K562 (cell line): ENCODE data around the gene MAST4. TPM values are rescaled to one million over a fixed set of nuclear protein-coding genes. Genes with fewer than 3 reads are reported as not detected.

Source experiments
- ATAC-seq: fragments of 200-7000 bp; cut with Tn5 transposase; 3 replicates; pipeline ENCODE4 v1.9.1; 2020; ENCODE audit warnings: moderate library complexity
- BruUV-seq: library from RNA; stranded (reverse); fragments of 400-500 nt; replicated peaks from 2 replicates; lab custom pipeline; 2021; lab: Mats Ljungman, UMichigan
- CTCF ChIA-PET: fragments of 300-600 bp; formaldehyde crosslinking; extraction: SDS; loops from one replicate; lab custom pipeline; 2021; ENCODE audit warnings: low intra/inter-chr PET ratio; lab: Yijun Ruan, JAX
- POLR2A ChIA-PET: fragments of 300-600, 350-650 bp; sonication (Branson Sonifier 250); formaldehyde crosslinking; extraction: SDS; loops from one replicate; lab custom pipeline; 2021; ENCODE audit warnings: antibody characterized with exemption, inconsistent platforms; lab: Yijun Ruan, JAX
- DNase-seq, 4 experiments: peaks; one replicate each; pipeline versions ENCODE4 v3.0.0 to v3.0.0-alpha.2; 2011 to 2018; ENCODE audit warnings: low spot score in 3 of 4, mixed read lengths in 3 of 4; ENCODE audit errors: extremely low read depth in 1 of 4
- FAIRE-seq: peaks from 2 replicates; lab custom pipeline; 2011; peaks lifted over from hg19 to GRCh38; lab: Jason Lieb, UNC
- H2AFZ ChIP-seq: 2 replicates; pipeline ENCODE4 v1.6.0; 2011; ENCODE audit warnings: low read depth, low read length, control low read depth, inconsistent platforms
- H3K27ac ChIP-seq: fragments of 200-600 bp; 3 replicates; pipeline ENCODE4 v1.8.0; 2011; ENCODE audit warnings: low read depth, mild to moderate bottlenecking, control low read depth, inconsistent platforms, low read length, moderate library complexity, mixed read lengths; ENCODE audit errors: extremely low read depth
- H3K27me3 ChIP-seq, 2 experiments: fragments of 300-600 bp in 1 of 2; 2 replicates in 1 of 2; 3 replicates in 1 of 2; pipeline versions ENCODE4 v1.6.0 to v1.8.0; 2011; ENCODE audit warnings: inconsistent platforms in 2 of 2, low read length in 2 of 2, mild to moderate bottlenecking in 1 of 2, mixed read lengths in 1 of 2, moderate library complexity in 1 of 2; ENCODE audit not compliant: control insufficient read depth in 2 of 2, insufficient read depth in 2 of 2
- H3K36me3 ChIP-seq: fragments of 300-600 bp; 3 replicates; pipeline ENCODE4 v1.8.0; 2011; ENCODE audit warnings: mild to moderate bottlenecking, low read length, inconsistent platforms; ENCODE audit not compliant: control insufficient read depth, insufficient read depth
- H3K4me1 ChIP-seq, 2 experiments: fragments of 200-600 bp in 1 of 2; replicated peaks in 1 of 2; 2 replicates in 1 of 2; 3 replicates in 1 of 2; pipeline versions ENCODE4 v1.5.1 to v1.8.0; 2011; ENCODE audit warnings: inconsistent platforms in 2 of 2, low read length in 2 of 2, mild to moderate bottlenecking in 1 of 2, mixed read lengths in 1 of 2, moderate library complexity in 1 of 2; ENCODE audit not compliant: control insufficient read depth in 2 of 2, insufficient read depth in 2 of 2
- H3K4me2 ChIP-seq: 2 replicates; pipeline ENCODE4 v1.6.1; 2011; ENCODE audit warnings: low read length, control low read depth, inconsistent platforms, mixed read lengths; ENCODE audit not compliant: insufficient read depth
- H3K4me3 ChIP-seq: fragments of 200-600 bp; sonication (generic), shearing (Covaris generic); 2 replicates; pipeline ENCODE4 v1.5.1; 2016; ENCODE audit warnings: control low read depth, inconsistent platforms
- H3K79me2 ChIP-seq: fragments of 200-600 bp; 3 replicates; pipeline ENCODE4 v1.8.0; 2011; ENCODE audit warnings: low read length, inconsistent platforms; ENCODE audit not compliant: control insufficient read depth, insufficient read depth
- H3K9ac ChIP-seq, 2 experiments: 2 replicates each; pipeline versions ENCODE4 v1.6.0 to v1.6.1; 2011; ENCODE audit warnings: low read depth in 2 of 2, low read length in 2 of 2, control low read depth in 1 of 2, inconsistent platforms in 1 of 2, mild to moderate bottlenecking in 1 of 2, mixed read lengths in 1 of 2; ENCODE audit not compliant: insufficient read depth in 1 of 2
- H3K9me1 ChIP-seq: one replicate; pipeline ENCODE4 v1.6.0; 2011; ENCODE audit warnings: inconsistent platforms, mild to moderate bottlenecking, low read length, moderate library complexity; ENCODE audit not compliant: control insufficient read depth, insufficient read depth
- H3K9me3 ChIP-seq: replicated peaks from 2 replicates; pipeline ENCODE4 v1.5.1; 2011; ENCODE audit warnings: low read depth, low read length, inconsistent platforms; ENCODE audit not compliant: control insufficient read depth, insufficient read depth
- H4K20me1 ChIP-seq: replicated peaks from 2 replicates; pipeline ENCODE4 v1.6.1; 2011; ENCODE audit warnings: low read length, inconsistent platforms, mixed read lengths; ENCODE audit not compliant: control insufficient read depth, insufficient read depth
- BACH1 ChIP-seq: fragments of 200-800 bp; sonication (Bioruptor generic); IDR thresholded peaks from 2 replicates; pipeline ENCODE4 v1.6.1; 2016; ENCODE audit warnings: missing genetic modification characterization, missing compliant biosample characterization
- BCOR ChIP-seq: fragments of 450-650 bp; IDR thresholded peaks from 2 replicates; pipeline ENCODE4 v1.6.1; 2016
- CHD1 ChIP-seq: fragments of 200-600 bp; sonication (generic); IDR thresholded peaks from one replicate; pipeline ENCODE4 v1.6.1; 2012; ENCODE audit warnings: mild to moderate bottlenecking, moderate library complexity, low read length, inconsistent platforms
- CREBBP ChIP-seq: IDR thresholded peaks from one replicate; pipeline ENCODE4 v1.6.1; 2012; ENCODE audit warnings: low read depth, mild to moderate bottlenecking, control low read depth, inconsistent platforms, low read length
- DMBX1 ChIP-seq: fragments of 250-450 bp; sonication (Bioruptor Pico); IDR thresholded peaks from 2 replicates; pipeline ENCODE4 v1.8.0; 2022; ENCODE audit warnings: inconsistent platforms, mild to moderate bottlenecking, moderate library complexity, borderline replicate concordance
- DPF2 ChIP-seq: fragments of 450-650 bp; IDR thresholded peaks from 2 replicates; pipeline ENCODE4 v1.6.1; 2016
- ESRRA ChIP-seq: fragments of 450-650 bp; IDR thresholded peaks from 2 replicates; pipeline ENCODE4 v1.6.1; 2014; ENCODE audit warnings: low read depth, mild to moderate bottlenecking, moderate library complexity, borderline replicate concordance
- KLF1 ChIP-seq: fragments of 450-650 bp; IDR thresholded peaks from 2 replicates; pipeline ENCODE4 v1.6.1; 2016; ENCODE audit warnings: missing genetic modification characterization, missing compliant biosample characterization
- LCOR ChIP-seq: sonication (generic); formaldehyde crosslinking; IDR thresholded peaks from 2 replicates; pipeline ENCODE4 v1.8.0; 2022; ENCODE audit warnings: mild to moderate bottlenecking, missing genetic modification reagents
- PHF21A ChIP-seq: fragments of 450-650 bp; IDR thresholded peaks from 2 replicates; pipeline ENCODE4 v1.6.1; 2017; ENCODE audit warnings: low read depth, borderline replicate concordance
- TAF7 ChIP-seq: fragments of 450-650 bp; IDR thresholded peaks from 2 replicates; pipeline ENCODE4 v1.6.1; 2016; ENCODE audit warnings: missing genetic modification characterization, missing compliant biosample characterization
- TARDBP ChIP-seq: fragments of 450-650 bp; IDR thresholded peaks from 2 replicates; pipeline ENCODE4 v1.6.1; 2016
- TBL1XR1 ChIP-seq, 2 experiments: IDR thresholded peaks; 2 replicates each; pipeline ENCODE4 v1.6.1; 2012; ENCODE audit warnings: improper control_type of control experiment in 2 of 2, low read length in 2 of 2, mild to moderate bottlenecking in 1 of 2
- ZBTB7A ChIP-seq: IDR thresholded peaks from 2 replicates; pipeline ENCODE4 v1.6.1; 2011; ENCODE audit warnings: low read depth, mild to moderate bottlenecking, low read length, moderate library complexity, borderline replicate concordance; ENCODE audit not compliant: control insufficient read depth
- ZNF140 ChIP-seq: fragments of 250-450 bp; sonication (Bioruptor Pico); IDR thresholded peaks from 2 replicates; pipeline ENCODE4 v1.8.0; 2021; ENCODE audit warnings: moderate library complexity, mild to moderate bottlenecking, inconsistent platforms
- ZNF589 ChIP-seq: fragments of 200-800 bp; sonication (Bioruptor generic); IDR thresholded peaks from 2 replicates; pipeline ENCODE4 v1.6.1; 2016; ENCODE audit warnings: low read depth, missing genetic modification characterization, missing compliant biosample characterization
- ZSCAN32 ChIP-seq: fragments of 450-650 bp; formaldehyde crosslinking; IDR thresholded peaks from 2 replicates; pipeline ENCODE4 v1.4.0; 2020; ENCODE audit warnings: mild to moderate bottlenecking, moderate library complexity
- WGBS: fragments of 100-300 bp; shearing (Covaris generic); methylation state at CpG from one replicate; pipeline ENCODE4 v1.1.6; 2016; ENCODE audit warnings: low coverage, mixed read lengths; ENCODE audit not compliant: insufficient coverage; ENCODE audit errors: missing lambda C conversion rate; 5-methylcytosine and 5-hydroxymethylcytosine counted together
- in situ Hi-C: fragments of 300-500 bp; cut with MboI; formaldehyde crosslinking; loops from 4 replicates; pipeline ENCODE4 v1.15.0; 2018; ENCODE audit warnings: inconsistent platforms, mixed read lengths
- intact Hi-C: fragments of 100-400 bp; cut with micrococcal nuclease; formaldehyde crosslinking; loops from 2 replicates; pipeline ENCODE4 v1.14.2; 2022
- polyA plus RNA-seq, 8 experiments: library from polyadenylated mRNA; depleted of rRNA in 4 of 8; stranded (reverse) in 5 of 8; unstranded in 3 of 8; fragments of >200 nt; fragmentation: Nextera tagmentation in 2 of 8; fragmentation: Illumina TruSeq in 1 of 8; extraction: Ambion mirVana in 2 of 8; extraction: Trizol in 1 of 8; gene quantifications; 2 replicates each; pipeline versions ENCODE4 v1.2.1 to v1.2.3, GENCODE V29; 2011 to 2014; ENCODE audit warnings: inconsistent platforms in 1 of 8, missing spikeins in 1 of 8
- total RNA-seq, 7 experiments: library from RNA; depleted of rRNA in 6 of 7; stranded (reverse); fragments of >200 nt in 6 of 7; fragmentation: Illumina TruSeq in 2 of 7; extraction: Trizol in 2 of 7; gene quantifications; 2 replicates each; pipeline versions ENCODE4 v1.2.1 to v1.2.3, GENCODE V29; 2011 to 2021; ENCODE audit warnings: low replicate concordance in 1 of 7
- TF ChIP-seq, protein P1 (sequence below): sonication (generic); formaldehyde crosslinking; IDR thresholded peaks from 2 replicates; pipeline ENCODE4 v1.8.1; 2023; ENCODE audit warnings: mild to moderate bottlenecking, missing genetic modification reagents
- TF ChIP-seq, protein P2 (sequence below): IDR thresholded peaks from 3 replicates; pipeline ENCODE4 v1.6.1; 2011; ENCODE audit warnings: borderline replicate concordance, mild to moderate bottlenecking; ENCODE audit not compliant: insufficient read length, insufficient read depth

Gene MAST4
- total and polyA plus RNA-seq, 9 of the 15 experiments (the other 6 are each of a cell fraction or from before 2014, with no cell fraction given) = 0.88 to 10.1 (median 5.2) TPM

DNA sequence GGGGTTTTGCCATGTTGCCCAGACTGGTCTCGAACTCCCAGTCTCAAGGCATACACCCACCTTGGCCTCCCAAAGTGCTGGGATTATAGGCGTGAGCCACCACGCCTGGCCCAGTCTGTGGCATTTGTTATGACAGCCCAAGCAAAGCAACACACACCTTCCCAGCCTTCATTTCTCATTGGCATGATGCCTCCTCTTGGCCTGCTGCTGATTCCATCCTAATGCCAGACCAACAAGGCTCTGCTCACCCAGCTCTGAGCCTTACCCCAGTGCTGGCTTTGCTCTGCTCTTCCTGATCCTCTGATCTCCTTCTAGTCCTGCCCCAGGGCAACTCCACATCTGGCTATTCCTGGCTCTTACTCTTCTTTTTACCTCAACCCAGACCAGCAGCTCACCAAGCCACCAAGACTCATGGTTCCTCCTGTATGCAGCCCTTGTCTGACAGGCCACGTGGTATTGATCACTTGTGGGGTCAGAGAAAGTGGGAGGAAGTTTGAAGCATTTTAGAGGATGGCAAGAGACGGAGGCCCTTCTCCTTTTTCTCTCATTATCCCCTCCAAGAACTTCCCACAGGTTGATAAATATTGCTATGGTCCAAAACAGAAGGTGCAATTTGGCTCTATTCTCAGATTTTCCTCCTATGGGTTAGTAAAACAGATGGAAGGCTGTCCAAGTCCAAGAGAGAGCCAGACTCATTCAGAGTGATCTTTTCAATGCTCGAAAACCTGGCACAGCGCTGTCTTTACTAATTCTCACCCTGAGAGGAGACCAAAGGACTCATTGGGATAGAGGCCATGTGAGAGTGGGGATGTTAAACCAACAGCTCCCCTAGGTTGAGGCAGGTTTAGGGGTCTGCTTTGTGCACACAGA lies 599.4 kb downstream of the MAST4 start:
- ChIA-PET CTCF (interaction anchor here (0.5 kb wide), 1 partner anchor 77 kb away, joined by 3 read pairs; no protein-coding TSS in a partner anchor), POLR2A (no interaction called here)
- Histone ChIP-seq H3K27ac (no peak overlapping the region), H3K4me1 (no peaks in the 10 kb centered on the region), H3K27me3 (peaks cover 4 to 12% of the 10 kb centered on the region in 2 experiments; a peak in 3 of 5 replicates), H3K9me3 (no peaks in the 10 kb centered on the region), H4K20me1 (no peaks in the 10 kb centered on the region; the same call in 1 of the 2 replicates), H3K36me3 (no peaks in the 10 kb centered on the region), H3K9me1 (no peaks in the 10 kb centered on the region), H3K9ac (no peak overlapping the region), H2AFZ (no peak overlapping the region), H3K4me2 (no peak overlapping the region), H3K79me2 (no peaks in the 10 kb centered on the region), H3K4me3 (no peak overlapping the region)
- ATAC-seq (no peak), DNase-seq (no peak), FAIRE-seq (no peak)
- WGBS = under 1% methylated on average over 6 of the region's 7 CpGs
- BruUV-seq = no TSS peak
- intact Hi-C loops (no loop called here), in situ Hi-C loops (no loop called here)
- TF ChIP-seq LCOR (no peak), ZBTB7A (no peak), TARDBP (no peak), TAF7 (tag) (no peak), BCOR (no peak), PHF21A (no peak), TBL1XR1 (IDR thresholded peaks at IDR 0.05; ENCODE audit: low read length in 2 of 2) (no peak), BACH1 (tag) (no peak), DMBX1 (CRISPR knock-in tag) (no peak), KLF1 (no peak), CREBBP (no peak), DPF2 (no peak), ESRRA (no peak), CHD1 (no peak), ZNF589 (no peak), ZNF140 (CRISPR knock-in tag) (no peak), ZSCAN32 (CRISPR knock-in tag) (no peak)
- TF ChIP-seq, protein P1, sequence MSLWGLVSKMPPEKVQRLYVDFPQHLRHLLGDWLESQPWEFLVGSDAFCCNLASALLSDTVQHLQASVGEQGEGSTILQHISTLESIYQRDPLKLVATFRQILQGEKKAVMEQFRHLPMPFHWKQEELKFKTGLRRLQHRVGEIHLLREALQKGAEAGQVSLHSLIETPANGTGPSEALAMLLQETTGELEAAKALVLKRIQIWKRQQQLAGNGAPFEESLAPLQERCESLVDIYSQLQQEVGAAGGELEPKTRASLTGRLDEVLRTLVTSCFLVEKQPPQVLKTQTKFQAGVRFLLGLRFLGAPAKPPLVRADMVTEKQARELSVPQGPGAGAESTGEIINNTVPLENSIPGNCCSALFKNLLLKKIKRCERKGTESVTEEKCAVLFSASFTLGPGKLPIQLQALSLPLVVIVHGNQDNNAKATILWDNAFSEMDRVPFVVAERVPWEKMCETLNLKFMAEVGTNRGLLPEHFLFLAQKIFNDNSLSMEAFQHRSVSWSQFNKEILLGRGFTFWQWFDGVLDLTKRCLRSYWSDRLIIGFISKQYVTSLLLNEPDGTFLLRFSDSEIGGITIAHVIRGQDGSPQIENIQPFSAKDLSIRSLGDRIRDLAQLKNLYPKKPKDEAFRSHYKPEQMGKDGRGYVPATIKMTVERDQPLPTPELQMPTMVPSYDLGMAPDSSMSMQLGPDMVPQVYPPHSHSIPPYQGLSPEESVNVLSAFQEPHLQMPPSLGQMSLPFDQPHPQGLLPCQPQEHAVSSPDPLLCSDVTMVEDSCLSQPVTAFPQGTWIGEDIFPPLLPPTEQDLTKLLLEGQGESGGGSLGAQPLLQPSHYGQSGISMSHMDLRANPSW (CRISPR knock-in tag) = no peak
- TF ChIP-seq, protein P2, sequence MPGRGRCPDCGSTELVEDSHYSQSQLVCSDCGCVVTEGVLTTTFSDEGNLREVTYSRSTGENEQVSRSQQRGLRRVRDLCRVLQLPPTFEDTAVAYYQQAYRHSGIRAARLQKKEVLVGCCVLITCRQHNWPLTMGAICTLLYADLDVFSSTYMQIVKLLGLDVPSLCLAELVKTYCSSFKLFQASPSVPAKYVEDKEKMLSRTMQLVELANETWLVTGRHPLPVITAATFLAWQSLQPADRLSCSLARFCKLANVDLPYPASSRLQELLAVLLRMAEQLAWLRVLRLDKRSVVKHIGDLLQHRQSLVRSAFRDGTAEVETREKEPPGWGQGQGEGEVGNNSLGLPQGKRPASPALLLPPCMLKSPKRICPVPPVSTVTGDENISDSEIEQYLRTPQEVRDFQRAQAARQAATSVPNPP = no peak
